Liver (tissue), 3 donors: ENCODE measurements around the gene PRSS23.

Experiments
- RXRA ChIP-seq, 2 donors: IDR thresholded peaks; 2 replicates each; pipeline ENCODE4 v1.6.1; 2017 to 2018; ENCODE audit warnings: antibody characterized with exemption in 2 of 2, mild to moderate bottlenecking in 1 of 2
- TF ChIP-seq, protein P1 (sequence below): fragments of 150-350 bp; IDR thresholded peaks from 2 replicates; pipeline ENCODE4 v1.5.1; 2017; ENCODE audit warnings: improper control_type of control experiment, low read depth, low read length; ENCODE audit not compliant: missing input control
- donor health status: healthy.
- donor health status: healthy.

DNA sequence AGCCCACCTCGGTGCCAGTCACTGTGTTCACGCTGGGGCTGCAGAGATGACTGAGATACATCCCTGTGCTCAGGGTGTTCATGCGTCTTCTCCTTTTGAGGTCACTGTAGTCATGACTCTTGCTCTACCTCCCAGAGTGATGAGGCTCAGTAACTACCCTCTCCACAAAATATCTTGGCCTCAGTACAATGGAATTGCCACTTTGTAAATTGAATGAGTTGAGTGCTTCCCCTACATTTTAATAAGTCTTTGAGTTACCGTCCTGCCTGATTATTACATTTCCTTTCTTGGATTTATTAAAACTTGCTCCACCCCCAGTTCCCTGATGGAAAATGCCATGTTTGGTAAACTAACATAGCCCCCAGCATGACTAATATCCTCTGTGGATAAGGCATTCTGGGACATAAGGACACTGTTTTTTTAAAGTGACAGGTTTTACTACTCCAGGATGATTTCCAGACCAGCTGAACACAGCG lies 15.9 kb downstream of the PRSS23 start:
- TF ChIP-seq, protein P1, sequence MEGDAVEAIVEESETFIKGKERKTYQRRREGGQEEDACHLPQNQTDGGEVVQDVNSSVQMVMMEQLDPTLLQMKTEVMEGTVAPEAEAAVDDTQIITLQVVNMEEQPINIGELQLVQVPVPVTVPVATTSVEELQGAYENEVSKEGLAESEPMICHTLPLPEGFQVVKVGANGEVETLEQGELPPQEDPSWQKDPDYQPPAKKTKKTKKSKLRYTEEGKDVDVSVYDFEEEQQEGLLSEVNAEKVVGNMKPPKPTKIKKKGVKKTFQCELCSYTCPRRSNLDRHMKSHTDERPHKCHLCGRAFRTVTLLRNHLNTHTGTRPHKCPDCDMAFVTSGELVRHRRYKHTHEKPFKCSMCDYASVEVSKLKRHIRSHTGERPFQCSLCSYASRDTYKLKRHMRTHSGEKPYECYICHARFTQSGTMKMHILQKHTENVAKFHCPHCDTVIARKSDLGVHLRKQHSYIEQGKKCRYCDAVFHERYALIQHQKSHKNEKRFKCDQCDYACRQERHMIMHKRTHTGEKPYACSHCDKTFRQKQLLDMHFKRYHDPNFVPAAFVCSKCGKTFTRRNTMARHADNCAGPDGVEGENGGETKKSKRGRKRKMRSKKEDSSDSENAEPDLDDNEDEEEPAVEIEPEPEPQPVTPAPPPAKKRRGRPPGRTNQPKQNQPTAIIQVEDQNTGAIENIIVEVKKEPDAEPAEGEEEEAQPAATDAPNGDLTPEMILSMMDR, result no peak
- peak in 1 of 2 donors; percentile 24 for TF ChIP-seq RXRA (IDR thresholded peaks at IDR 0.05)
